RKO (cell line): ENCODE results near the gene SUDS3.
"Not testable (repeated sequence)": the region's sequence is repeated elsewhere in the genome, so short reads cannot be mapped to it uniquely, and the experiment has no call there.

Experiments
- DNase-seq: peaks from one replicate; pipeline ENCODE4 v3.0.0-alpha.2; 2016; ENCODE audit warnings: low spot score

The SUDS3 gene

DNA sequence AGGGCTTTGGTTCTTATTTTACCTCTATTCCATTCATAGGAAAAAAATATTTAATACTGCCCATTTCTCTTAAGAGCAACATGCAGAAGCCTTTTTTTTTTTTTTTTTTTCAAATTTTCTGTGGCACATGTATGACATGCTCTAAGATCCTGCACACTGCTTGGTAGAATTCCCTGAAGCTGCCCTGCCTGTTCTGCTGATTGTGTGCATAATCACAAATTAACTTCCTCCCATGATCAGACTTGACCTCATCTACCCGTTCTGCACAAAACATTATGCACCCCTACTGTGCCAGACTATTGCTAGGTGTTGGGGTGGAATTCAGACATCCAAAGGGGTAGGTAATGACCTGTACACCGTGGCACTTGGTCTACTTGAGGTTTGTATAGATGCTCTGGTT, 22.2 kb downstream of the SUDS3 start:
- no peak for DNase-seq

DNA sequence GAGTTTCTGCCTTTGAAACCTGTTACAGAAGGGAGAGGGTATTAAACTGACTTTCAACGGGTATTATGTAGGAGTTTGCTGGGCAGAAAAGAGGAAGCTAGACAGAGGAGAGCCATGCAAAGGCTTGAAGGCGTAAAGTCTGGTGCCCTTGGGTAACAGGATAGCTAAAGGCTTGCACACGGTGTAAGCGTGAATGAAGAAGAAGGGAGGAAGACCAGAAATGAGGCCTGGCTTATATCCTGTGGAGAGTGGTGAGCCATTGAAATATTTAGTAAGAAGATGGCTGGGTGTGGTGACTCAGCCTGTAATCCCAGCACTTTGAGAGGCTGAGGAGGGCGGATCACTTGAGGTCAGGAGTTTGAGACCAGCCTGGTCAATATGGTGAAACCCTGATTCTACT, 22.6 kb downstream of the SUDS3 start:
- no peak for DNase-seq

DNA sequence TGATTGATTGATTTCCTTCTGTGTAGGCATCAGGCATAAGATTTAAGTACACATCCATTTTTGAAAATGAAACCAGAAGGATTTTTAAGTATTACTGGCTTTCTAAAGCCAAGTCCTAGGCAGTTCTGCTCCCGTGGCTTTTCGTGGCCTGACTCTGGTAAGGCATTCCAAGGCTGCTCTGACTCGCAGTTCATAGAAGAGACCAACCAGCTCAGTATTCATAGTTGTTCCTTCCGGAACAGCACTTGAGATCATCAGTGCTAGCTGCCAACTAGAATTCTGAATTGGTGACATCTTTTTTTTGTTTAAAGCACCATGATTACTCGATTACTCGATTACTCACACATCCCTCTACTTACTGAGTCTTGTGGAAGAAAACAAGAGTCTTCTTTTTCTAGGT, 25.9 kb downstream of the SUDS3 start:
- peak; percentile 48 for DNase-seq

GRCh38 chr12:118404876-118405521, 28.6 kb downstream of the SUDS3 start:
- DNase-seq, result peak; percentile 84

- DNase-seq, result not testable (repeated sequence)
Measured at GRCh38 chr12:118408241-118408640, 31.9 kb downstream of the SUDS3 start.

- DNase-seq, result no peak
Measured at GRCh38 chr12:118409834-118410233, 33.5 kb downstream of the SUDS3 start.

GRCh38 chr12:118417942-118418341, 41.6 kb downstream of the SUDS3 start:
- DNase-seq, result no peak

DNA sequence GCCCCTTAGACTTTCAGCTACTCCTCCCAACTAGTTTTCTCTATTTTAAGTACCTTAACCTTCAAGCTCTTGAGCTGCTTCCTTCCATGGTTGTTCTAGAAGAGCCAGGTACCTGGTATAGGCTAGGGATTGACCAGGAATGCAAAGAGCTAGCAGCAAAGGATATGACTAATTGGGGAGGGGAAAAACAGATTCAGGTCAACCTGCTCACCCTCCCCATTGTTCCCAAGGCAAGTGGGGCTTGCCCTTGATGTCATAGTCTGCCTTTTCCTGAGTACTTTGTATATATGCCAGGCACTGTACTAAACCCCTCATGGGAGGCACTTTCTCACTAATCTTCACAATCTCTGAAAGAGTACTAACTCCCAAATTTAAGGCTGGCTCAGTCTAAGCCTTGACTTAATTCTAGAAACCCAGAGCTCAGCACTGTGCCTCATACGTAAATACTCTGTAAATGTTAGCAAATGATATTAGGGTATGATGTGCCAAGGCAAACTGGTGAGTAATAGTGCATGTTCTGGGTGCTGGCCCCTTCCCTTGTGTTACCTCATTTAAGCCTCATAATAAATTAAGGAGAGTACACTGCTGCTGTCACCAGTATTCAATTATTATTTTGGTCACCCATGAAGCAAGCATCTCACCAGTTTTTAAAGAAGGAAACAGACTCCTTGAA, 42.2 kb downstream of the SUDS3 start:
- DNase-seq, result no peak

- DNase-seq, result no peak
Measured at GRCh38 chr12:118420673-118421072, 44.3 kb downstream of the SUDS3 start.

GRCh38 chr12:118424884-118425283, 48.5 kb downstream of the SUDS3 start:
- no peak for DNase-seq

DNA sequence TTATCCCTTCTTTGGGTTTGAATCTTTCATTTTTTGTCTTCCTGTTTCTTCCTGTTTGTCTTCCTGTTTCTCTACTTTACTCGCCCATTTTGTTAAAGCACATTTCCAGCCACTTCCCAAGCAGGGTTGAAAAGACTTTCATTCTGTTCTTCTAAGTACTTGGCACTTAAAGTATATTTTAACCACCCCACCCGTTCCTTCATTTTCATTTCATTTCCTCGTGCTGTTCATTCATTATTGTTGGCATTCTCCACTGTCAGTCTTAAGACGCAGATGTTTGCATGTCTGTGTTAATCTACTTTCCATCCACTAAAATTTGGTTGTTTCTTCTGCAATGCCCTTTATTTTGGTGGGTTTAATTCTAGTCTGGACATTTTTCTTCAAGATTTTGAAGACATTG, 49.0 kb downstream of the SUDS3 start:
- no peak for DNase-seq

DNA sequence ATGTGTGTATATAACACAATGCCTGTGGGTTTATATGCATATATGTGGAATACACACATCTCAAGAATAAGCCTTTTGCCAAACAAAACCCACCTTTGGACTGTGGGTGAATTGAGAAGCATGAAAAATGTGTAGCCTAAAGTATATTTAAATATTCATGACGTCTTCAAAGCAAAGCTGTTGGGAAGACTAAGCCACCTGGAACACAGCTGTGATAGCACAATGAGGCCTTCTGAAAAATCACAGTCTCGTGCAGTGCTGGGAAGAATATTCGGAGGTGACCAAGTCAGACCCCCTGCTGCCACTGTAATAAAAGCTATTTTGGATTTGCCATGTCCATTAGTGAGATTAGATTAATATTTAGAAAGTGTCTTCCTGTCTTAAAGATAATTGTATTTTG, 51.5 kb downstream of the SUDS3 start:
- no peak for DNase-seq

DNA sequence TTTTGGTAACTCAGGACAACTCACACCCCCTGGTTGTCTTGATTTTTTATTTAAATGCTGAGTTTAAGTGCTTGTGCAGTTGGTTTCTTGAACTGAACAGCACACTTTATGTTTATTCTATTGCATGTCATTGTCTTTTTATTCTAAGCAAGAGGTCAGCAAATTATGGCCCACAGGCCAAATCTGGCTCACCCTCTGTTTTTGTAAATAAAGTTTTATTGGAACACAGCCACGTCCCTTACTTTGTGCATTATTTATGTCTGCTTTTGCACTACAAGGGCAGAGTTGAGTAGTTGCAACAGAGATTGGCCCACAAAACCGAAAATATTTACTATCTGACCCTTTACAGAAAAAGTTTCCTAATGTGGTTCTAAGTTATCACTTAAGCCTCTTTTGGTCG, 52.3 kb downstream of the SUDS3 start:
- DNase-seq, result no peak

DNA sequence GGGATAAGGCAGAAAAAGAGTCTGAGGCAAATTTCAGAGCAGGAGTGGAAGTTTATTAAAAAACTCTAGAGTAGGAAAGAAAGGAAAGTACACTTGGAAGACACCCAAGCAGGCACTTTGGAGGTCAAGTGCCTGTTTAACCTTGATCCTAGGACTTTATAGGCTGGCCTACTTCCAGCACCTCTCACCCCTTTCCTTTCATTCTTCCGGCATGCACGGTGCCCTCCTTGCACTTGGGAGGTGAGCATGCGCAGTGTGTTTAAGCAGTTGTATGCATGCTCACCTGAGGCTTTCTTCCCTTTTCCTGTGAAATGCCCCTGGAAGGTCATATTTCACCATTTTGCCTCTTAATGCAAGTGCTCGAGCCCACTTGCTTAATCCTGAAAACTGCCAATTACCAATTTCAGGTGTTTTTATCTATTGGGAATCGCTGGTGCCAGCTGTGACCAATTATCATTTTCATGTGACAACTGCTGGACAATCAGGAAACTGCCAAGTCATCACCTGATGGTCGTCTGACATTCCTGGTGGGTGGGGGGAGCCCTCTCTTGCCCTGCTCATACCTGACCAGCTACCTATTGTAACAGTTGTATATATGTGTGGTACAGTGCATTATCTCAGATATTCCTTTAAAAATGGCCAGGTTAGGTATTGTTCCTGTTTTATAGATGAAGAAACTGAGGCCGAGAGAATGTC, 53.5 kb downstream of the SUDS3 start:
- no peak for DNase-seq

DNA sequence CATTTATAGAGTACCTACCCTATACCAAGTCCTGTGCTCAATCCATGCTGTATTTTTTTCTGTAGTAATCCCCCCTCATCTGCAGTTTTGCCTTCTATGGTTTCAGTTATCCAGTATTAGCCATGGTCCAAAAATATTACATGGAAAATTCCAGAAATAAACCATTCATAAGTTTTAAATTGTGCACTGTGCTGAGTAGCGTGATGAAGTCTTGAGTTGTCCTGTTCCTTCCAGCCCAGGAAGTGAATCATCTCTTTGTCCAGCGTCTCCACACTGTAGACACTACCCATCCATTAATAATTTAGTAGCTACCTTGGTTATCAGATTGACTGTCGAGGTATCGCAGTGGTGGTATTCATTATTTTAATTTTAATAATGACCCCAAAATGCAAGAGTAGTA, 54.2 kb downstream of the SUDS3 start:
- DNase-seq, result no peak

DNA sequence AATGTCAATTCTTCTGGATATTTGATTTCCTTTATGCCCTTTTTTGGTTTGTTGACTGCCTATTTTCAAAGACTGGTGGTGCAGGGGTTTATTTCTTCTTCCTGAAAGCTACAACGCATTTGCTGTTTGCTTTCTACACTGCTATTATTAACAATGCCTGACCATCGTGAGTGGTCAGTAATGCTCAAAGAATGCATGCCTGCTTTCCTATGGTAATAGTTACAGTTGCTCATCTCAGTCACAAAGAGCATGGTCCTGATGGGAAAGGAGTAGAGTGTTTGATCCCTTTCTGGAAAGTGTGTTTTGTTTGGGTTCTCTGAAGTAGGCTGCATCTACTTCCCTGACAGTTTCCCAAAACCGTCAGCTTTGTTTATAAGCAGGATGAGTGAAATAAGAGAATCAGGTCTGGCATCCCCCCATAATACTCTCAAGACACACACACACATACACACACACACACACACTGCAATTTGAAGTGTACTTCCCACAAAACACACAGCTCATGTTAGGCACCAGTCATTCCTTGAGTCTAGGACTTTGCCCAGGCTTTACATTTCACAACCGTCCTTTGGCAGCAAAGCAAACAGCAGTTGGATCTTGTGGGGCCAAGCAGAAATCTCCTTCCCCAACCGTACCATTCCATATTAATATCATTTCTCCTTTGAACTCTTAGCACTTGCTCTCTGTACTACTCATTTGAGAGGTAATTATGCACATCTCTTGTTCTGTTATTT, 56.6 kb downstream of the SUDS3 start:
- DNase-seq, result no peak

GRCh38 chr12:118436002-118436730, 59.8 kb downstream of the SUDS3 start:
- peak; percentile 14 for DNase-seq

DNA sequence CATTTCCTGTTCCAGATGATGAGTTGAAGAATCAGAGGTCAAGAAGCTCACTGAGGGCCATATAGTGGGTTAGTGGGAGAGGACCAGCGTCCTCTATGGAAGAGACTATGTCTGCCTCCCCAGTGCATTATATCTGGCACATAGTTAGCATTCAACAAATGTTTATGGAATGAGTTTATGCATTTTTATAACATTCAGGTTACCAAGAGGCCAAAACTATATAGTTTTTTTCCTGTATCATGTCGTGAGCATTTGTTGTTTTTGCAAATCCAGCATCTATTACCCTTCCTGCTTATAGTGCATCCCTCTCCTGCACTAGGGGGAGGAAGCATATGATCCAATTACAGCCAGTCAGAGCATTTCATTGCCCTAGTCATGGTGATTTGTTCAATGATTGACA, 60.6 kb downstream of the SUDS3 start:
- DNase-seq, result no peak

- DNase-seq, result no peak
Measured at GRCh38 chr12:118439068-118439467, 62.7 kb downstream of the SUDS3 start.

DNA sequence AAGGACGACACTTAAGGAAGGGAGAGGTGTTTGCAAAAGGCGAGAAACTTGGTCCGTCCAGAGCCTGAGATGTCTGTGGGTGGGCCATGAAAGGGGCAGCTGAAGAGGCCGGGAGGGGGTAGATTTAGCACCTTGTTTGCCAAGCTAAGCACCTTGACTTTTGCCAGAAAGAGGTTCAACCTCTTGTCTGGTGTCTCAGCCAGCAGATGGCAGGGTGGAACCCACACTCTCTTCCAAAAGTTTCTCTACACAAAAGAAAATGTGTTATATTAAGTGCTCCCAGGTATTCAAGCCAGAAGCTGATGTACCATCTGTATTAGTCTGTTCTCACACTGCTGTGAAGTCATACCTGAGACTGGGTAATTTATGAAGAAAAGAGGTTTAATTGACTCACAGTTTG, 69.9 kb downstream of the SUDS3 start:
- DNase-seq, result no peak

GRCh38 chr12:118447181-118447580, 70.8 kb downstream of the SUDS3 start:
- no peak for DNase-seq

GRCh38 chr12:118448341-118448740, 72.0 kb downstream of the SUDS3 start:
- no peak for DNase-seq
